Effector memory CD4-positive, alpha-beta T cell (primary cell): ENCODE measurements around the gene CLOCK.

ENCODE experiments used
- DNase-seq, 3 donors: peaks; one replicate each; pipeline ENCODE4 v3.0.0-alpha.2; 2020
- H3K27ac ChIP-seq: 2 replicates; pipeline ENCODE4 v1.7.0; 2013; ENCODE audit warnings: mild to moderate bottlenecking, low read length, moderate library complexity; ENCODE audit not compliant: insufficient read depth, poor library complexity, severe bottlenecking
- H3K27me3 ChIP-seq: replicated peaks from 2 replicates; pipeline ENCODE4 v1.7.0; 2013; ENCODE audit warnings: mild to moderate bottlenecking, low read length; ENCODE audit not compliant: insufficient read depth, control insufficient read depth, poor library complexity, severe bottlenecking
- H3K36me3 ChIP-seq: 2 replicates; pipeline ENCODE4 v1.7.0; 2013; ENCODE audit warnings: mild to moderate bottlenecking, low read length, moderate library complexity; ENCODE audit not compliant: control insufficient read depth, insufficient read depth
- H3K4me1 ChIP-seq: 2 replicates; pipeline ENCODE4 v1.7.0; 2013; ENCODE audit warnings: low read length, mild to moderate bottlenecking; ENCODE audit not compliant: control insufficient read depth, insufficient read depth, poor library complexity, severe bottlenecking
- H3K4me3 ChIP-seq: 2 replicates; pipeline ENCODE4 v1.7.0; 2013; ENCODE audit warnings: low read length, low read depth, mild to moderate bottlenecking; ENCODE audit not compliant: insufficient read depth, poor library complexity, severe bottlenecking
- H3K9me3 ChIP-seq: 2 replicates; pipeline ENCODE4 v1.7.0; 2013; ENCODE audit warnings: mild to moderate bottlenecking, low read length, moderate library complexity; ENCODE audit not compliant: control insufficient read depth

Gene CLOCK

GRCh38 chr4:55378617-55379467 lies 167.9 kb downstream of the CLOCK start:
- no peaks in the 10 kb centered on the region for H3K9me3 ChIP-seq
- no peak for DNase-seq
- H3K4me3 ChIP-seq = no peak overlapping the region
- H3K27me3 ChIP-seq = no peaks in the 10 kb centered on the region
- no peaks in the 10 kb centered on the region for H3K36me3 ChIP-seq
- H3K27ac ChIP-seq = no peak overlapping the region
- no peaks in the 10 kb centered on the region for H3K4me1 ChIP-seq
